Ovary (tissue), 3 donors: Measurements from ENCODE around the gene TAF15.

ENCODE experiments used
- EP300 ChIP-seq: sonication (generic); formaldehyde crosslinking; IDR thresholded peaks from one replicate; pipeline ENCODE4 v1.6.1; 2017; ENCODE audit warnings: antibody characterized with exemption
- TF ChIP-seq, protein P1 (sequence below), 3 donors: fragments of 450-650 bp in 2 of 3; fragments of 200-600 bp in 1 of 3; IDR thresholded peaks; one replicate each; pipeline versions ENCODE4 v1.5.1 to v1.8.0; 2016 to 2022; ENCODE audit warnings: antibody characterized with exemption in 3 of 3, mild to moderate bottlenecking in 1 of 3
- donor health status: DM: no; HTN: no; CAD: no.

DNA sequence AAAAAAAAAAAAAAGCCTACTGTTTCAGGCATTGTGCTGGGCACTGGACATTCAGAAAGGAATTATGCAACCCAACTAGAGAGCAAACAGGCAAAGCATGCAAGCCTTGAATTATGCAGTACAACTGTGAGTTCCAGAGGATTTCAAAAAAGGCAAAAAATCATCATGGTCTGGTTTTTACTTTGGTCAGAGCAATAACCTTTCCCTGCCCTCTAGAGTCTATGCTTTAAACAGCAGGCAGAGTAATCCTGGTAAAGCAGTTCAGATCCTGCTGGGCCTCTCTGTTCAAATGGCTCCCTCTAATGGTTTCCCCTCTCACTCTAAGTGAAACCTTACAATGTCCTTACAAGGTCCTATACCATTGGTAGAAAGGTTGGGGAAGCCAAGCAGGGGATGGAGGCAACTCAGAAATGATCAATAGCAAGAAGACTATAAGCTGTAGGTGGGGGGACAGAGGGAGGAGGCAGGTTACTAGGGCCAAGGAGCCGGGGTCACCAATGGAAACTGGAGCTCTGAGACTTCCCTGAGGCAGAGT is 4.6 kb upstream of the TAF15 start:
- TF ChIP-seq, protein P1, sequence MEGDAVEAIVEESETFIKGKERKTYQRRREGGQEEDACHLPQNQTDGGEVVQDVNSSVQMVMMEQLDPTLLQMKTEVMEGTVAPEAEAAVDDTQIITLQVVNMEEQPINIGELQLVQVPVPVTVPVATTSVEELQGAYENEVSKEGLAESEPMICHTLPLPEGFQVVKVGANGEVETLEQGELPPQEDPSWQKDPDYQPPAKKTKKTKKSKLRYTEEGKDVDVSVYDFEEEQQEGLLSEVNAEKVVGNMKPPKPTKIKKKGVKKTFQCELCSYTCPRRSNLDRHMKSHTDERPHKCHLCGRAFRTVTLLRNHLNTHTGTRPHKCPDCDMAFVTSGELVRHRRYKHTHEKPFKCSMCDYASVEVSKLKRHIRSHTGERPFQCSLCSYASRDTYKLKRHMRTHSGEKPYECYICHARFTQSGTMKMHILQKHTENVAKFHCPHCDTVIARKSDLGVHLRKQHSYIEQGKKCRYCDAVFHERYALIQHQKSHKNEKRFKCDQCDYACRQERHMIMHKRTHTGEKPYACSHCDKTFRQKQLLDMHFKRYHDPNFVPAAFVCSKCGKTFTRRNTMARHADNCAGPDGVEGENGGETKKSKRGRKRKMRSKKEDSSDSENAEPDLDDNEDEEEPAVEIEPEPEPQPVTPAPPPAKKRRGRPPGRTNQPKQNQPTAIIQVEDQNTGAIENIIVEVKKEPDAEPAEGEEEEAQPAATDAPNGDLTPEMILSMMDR (IDR thresholded peaks at IDR 0.05), result peak in 2 of 3 donors; percentile 15 to 44
- TF ChIP-seq EP300, result no peak
